Epithelial cell of esophagus (primary cell): ENCODE results near the gene PNPLA3.

Source experiments
- DNase-seq: peaks from one replicate; pipeline ENCODE4 v3.0.0; 2010; ENCODE audit warnings: low read depth
- H3K4me3 ChIP-seq: 2 replicates; pipeline ENCODE4 v1.5.1; 2011; ENCODE audit warnings: mild to moderate bottlenecking, low read length, control low read depth
- TF ChIP-seq, protein P1 (sequence below): IDR thresholded peaks from 2 replicates; pipeline ENCODE4 v1.5.1; 2011; ENCODE audit warnings: low read depth, mild to moderate bottlenecking, low read length, control low read depth, inconsistent platforms; ENCODE audit not compliant: insufficient read depth; ENCODE audit errors: missing control alignments

Gene PNPLA3

DNA sequence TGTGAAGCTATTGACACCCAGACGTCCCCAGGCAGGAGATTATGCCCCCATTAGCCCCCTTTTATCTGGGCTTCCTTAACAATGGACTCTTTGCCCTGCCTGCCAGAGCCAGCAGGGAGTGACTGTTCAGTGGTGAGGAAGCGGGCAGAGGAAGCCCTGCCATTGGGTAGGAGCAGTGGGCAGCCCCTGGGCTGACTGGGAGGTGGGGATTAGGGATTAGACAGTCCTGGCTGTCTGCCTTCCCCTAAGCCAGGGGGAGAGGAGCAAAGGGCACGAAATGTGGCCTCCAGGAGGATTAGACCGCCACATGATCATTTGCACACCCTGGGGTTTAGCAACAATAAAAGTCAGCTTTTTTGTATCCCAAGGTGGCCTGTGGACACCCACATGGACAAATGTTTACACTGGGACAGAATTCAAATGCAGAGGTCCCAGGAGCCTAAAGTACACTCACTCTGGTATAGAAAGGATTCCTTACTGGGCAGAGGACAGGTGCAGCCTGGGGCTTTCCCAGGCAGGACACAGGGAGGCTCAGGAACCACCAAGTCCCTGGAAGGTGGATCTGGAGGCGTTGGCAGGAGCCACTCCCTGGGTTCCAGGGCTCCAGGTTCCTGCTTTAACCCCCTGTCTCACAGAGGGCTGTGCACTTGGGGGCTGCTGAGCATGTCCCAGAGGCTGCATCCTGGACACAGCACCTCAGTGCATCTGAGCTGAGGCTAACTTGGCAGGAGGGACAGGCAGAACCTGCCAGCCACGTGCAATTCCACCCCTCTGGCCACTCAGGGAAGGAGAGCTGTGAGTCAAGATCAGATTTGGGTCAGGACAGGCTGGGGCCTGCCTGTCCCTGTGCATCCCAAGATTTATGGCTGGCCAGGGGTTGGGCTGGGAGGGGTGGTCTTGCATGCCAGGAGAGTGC lies 2.1 kb downstream of the PNPLA3 start:
- peak; percentile 86 for DNase-seq
- TF ChIP-seq, protein P1, sequence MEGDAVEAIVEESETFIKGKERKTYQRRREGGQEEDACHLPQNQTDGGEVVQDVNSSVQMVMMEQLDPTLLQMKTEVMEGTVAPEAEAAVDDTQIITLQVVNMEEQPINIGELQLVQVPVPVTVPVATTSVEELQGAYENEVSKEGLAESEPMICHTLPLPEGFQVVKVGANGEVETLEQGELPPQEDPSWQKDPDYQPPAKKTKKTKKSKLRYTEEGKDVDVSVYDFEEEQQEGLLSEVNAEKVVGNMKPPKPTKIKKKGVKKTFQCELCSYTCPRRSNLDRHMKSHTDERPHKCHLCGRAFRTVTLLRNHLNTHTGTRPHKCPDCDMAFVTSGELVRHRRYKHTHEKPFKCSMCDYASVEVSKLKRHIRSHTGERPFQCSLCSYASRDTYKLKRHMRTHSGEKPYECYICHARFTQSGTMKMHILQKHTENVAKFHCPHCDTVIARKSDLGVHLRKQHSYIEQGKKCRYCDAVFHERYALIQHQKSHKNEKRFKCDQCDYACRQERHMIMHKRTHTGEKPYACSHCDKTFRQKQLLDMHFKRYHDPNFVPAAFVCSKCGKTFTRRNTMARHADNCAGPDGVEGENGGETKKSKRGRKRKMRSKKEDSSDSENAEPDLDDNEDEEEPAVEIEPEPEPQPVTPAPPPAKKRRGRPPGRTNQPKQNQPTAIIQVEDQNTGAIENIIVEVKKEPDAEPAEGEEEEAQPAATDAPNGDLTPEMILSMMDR: no peak
- H3K4me3 ChIP-seq: peak overlapping the region; percentile 43

DNA sequence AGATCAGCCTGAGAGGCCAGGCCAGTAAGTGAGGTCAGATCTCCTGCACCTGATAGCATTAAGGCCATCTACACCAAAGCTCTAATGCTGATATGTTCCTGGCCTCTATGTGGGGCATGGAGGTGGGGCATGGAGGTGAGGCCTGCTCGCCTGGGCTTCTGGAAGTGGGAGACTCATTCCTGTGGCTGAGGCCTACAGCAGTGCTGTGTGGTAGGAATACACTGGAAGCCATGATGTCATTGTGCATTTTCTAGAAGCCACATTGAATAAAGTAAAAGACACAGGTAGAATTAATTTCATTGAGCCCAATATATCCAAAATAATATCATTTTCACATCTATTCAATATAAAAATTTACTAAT lies 2.7 kb downstream of the PNPLA3 start:
- TF ChIP-seq, protein P1: no peak
- peak; percentile 55 for DNase-seq
- H3K4me3 ChIP-seq: no peak overlapping the region

DNA sequence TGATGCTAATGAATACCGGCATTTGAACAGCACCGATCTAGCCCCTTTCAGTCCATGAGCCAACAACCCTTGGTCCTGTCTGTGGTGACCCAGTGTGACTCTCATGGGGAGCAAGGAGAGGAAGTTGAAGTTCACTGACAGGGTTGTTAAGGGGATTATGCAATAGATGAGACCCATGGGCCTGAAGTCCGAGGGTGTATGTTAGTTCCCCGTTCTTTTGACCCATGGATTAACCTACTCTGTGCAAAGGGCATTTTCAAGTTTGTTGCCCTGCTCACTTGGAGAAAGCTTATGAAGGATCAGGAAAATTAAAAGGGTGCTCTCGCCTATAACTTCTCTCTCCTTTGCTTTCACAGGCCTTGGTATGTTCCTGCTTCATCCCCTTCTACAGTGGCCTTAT lies 4.9 kb downstream of the PNPLA3 start:
- TF ChIP-seq, protein P1: no peak
- no peak for DNase-seq
- no peak overlapping the region for H3K4me3 ChIP-seq

DNA sequence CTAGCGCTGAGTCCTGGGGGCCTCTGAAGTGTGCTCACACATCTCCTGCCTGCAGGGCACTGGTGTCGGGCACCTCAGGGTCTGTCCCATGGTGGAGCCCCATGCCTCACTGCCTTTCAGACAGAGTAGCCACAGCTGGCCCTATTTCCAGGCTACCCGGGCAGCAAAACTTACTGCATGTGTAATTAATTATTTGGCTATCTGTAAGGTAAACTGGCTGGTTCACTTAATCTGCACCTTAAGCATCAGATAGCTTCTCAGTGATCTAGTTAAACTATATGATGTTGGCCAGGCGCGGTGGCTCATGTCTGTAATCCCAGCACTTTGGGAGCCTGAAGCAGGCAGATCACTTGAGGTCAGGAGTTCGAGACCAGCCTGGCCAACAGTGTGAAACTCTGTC lies 5.3 kb downstream of the PNPLA3 start:
- DNase-seq: no peak
- TF ChIP-seq, protein P1: no peak
- H3K4me3 ChIP-seq: no peak overlapping the region

DNA sequence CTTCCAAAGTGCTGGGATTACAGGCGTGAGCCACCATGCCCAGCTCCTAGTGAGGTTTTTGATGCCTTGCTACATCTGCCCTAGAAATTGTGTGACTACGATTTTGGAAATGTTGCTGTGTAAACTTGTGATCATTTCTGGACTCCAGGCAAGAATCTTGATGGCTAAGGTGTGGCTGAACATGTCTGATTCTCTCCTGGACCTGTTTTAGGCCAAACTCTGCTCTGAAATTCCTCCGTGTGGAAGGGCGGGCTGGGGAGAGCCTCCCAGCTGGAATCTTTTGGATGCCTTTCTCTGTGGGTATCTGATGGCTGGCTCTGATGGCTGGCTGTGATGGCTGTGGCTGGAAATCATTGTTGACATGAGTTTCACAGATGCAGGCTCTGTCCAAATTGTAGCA lies 8.2 kb downstream of the PNPLA3 start:
- TF ChIP-seq, protein P1: no peak
- DNase-seq: peak; percentile 36

DNA sequence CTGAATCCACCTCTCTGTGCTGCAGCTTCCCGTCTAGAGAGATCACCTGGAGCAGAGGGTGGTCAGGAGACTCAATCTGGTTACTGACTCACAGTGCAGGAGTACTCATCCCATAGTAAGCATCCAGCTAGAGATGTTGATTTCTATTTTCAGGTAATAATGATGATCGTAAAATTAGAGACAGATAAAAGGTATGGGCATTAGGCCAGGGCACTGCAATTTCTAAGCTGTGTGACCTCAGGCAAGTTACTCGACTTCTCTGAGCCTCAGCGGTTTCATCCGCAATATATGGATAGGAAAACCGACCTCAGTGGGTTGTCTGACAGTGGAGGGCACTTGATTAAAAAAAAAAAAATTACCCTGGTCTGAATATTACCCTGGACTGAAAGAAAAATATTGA lies 17.8 kb downstream of the PNPLA3 start:
- TF ChIP-seq, protein P1: no peak
- DNase-seq: no peak

More for the DNA sequence above, 8.2 kb downstream of the PNPLA3 start:
- H3K4me3 ChIP-seq: no peak overlapping the region

More for the DNA sequence above, 17.8 kb downstream of the PNPLA3 start:
- H3K4me3 ChIP-seq: no peak overlapping the region
